Endothelial cell of umbilical vein (primary cell): ENCODE measurements around the gene PNCK. TPM values are rescaled to one million over a fixed set of nuclear protein-coding genes. Genes with fewer than 3 reads are reported as not detected.
"Not testable (repeated sequence)": the region's sequence is repeated elsewhere in the genome, so short reads cannot be mapped to it uniquely, and the experiment has no call there.

ENCODE experiments used
- BruUV-seq: library from RNA; stranded (reverse); fragments of 400-500 nt; replicated peaks from 2 replicates; lab custom pipeline; 2021; lab: Mats Ljungman, UMichigan
- CTCF ChIA-PET: fragments of 300-600, 350-600 bp; sonication (Branson Sonifier 250); formaldehyde crosslinking; loops from one replicate; lab custom pipeline; 2021; ENCODE audit warnings: antibody characterized with exemption, inconsistent platforms; lab: Charles Lee
- POLR2A ChIA-PET: fragments of 300-600, 350-600 bp; sonication (Branson Sonifier 250); formaldehyde crosslinking; loops from one replicate; lab custom pipeline; 2021; ENCODE audit warnings: antibody characterized with exemption, inconsistent platforms; lab: Charles Lee
- DNase-seq: peaks from one replicate; pipeline ENCODE4 v3.0.0-alpha.2; 2011; ENCODE audit warnings: low read depth, low spot score
- FAIRE-seq: peaks from 2 replicates; lab custom pipeline; 2011; peaks lifted over from hg19 to GRCh38; lab: Jason Lieb, UNC
- H2AFZ ChIP-seq: 2 replicates; pipeline ENCODE4 v1.6.0; 2012; ENCODE audit warnings: low read depth, low read length, control low read depth, inconsistent platforms
- H3K27ac ChIP-seq: 2 replicates; pipeline ENCODE4 v1.5.1; 2011; ENCODE audit warnings: low read depth, mild to moderate bottlenecking, control low read depth, low read length, moderate library complexity; ENCODE audit not compliant: insufficient read depth
- H3K27me3 ChIP-seq, 2 experiments: 2 replicates each; pipeline versions ENCODE4 v1.6.0 to v1.6.1; 2011; ENCODE audit warnings: low read length in 2 of 2, mixed read lengths in 1 of 2; ENCODE audit not compliant: control insufficient read depth in 2 of 2, insufficient read depth in 2 of 2
- H3K36me3 ChIP-seq, 2 experiments: 2 replicates in 1 of 2; 3 replicates in 1 of 2; pipeline ENCODE4 v1.5.1; 2011; ENCODE audit warnings: low read length in 2 of 2, mild to moderate bottlenecking in 1 of 2, moderate library complexity in 1 of 2; ENCODE audit not compliant: control insufficient read depth in 2 of 2, insufficient read depth in 2 of 2; ENCODE audit errors: extremely low read depth in 1 of 2
- H3K4me1 ChIP-seq: 3 replicates; pipeline ENCODE4 v1.5.1; 2011; ENCODE audit warnings: mild to moderate bottlenecking, low read length; ENCODE audit not compliant: control insufficient read depth, insufficient read depth; ENCODE audit errors: extremely low read depth
- H3K4me2 ChIP-seq: 2 replicates; pipeline ENCODE4 v1.6.1; 2011; ENCODE audit warnings: low read length, control low read depth, mixed read lengths; ENCODE audit not compliant: insufficient read depth
- H3K4me3 ChIP-seq, 3 experiments: fragments of 200-600 bp in 1 of 3; sonication (generic), shearing (Covaris generic) in 1 of 3; replicated peaks in 1 of 3; 2 replicates each; pipeline ENCODE4 v1.5.1; 2011 to 2016; ENCODE audit warnings: control low read depth in 3 of 3, low read length in 3 of 3, mild to moderate bottlenecking in 2 of 3, inconsistent platforms in 1 of 3, low read depth in 1 of 3, moderate library complexity in 1 of 3; ENCODE audit not compliant: insufficient read depth in 1 of 3
- H3K79me2 ChIP-seq: 2 replicates; pipeline ENCODE4 v1.6.0; 2012; ENCODE audit warnings: low read length, inconsistent platforms; ENCODE audit not compliant: control insufficient read depth, insufficient read depth
- H3K9ac ChIP-seq: replicated peaks from 2 replicates; pipeline ENCODE3; 2011; ENCODE audit warnings: low read length, control low read depth; ENCODE audit not compliant: insufficient read depth; ENCODE audit errors: extremely low read depth
- H3K9me1 ChIP-seq: replicated peaks from 3 replicates; pipeline ENCODE4 v1.6.0; 2011; ENCODE audit warnings: mild to moderate bottlenecking, low read length; ENCODE audit not compliant: control insufficient read depth, insufficient read depth; ENCODE audit errors: extremely low read depth
- H3K9me3 ChIP-seq: replicated peaks from 2 replicates; pipeline ENCODE4 v1.5.1; 2012; ENCODE audit warnings: low read length, inconsistent platforms; ENCODE audit not compliant: control insufficient read depth, insufficient read depth
- H4K20me1 ChIP-seq: replicated peaks from 2 replicates; pipeline ENCODE3; 2011; ENCODE audit warnings: mild to moderate bottlenecking, low read length; ENCODE audit not compliant: control insufficient read depth, insufficient read depth; ENCODE audit errors: extremely low read depth
- EZH2 ChIP-seq: IDR thresholded peaks from 2 replicates; pipeline ENCODE4 v1.6.1; 2012; ENCODE audit warnings: borderline replicate concordance, low read depth, mild to moderate bottlenecking, moderate library complexity, low read length, inconsistent platforms; ENCODE audit not compliant: severe bottlenecking
- FOS ChIP-seq: IDR thresholded peaks from 2 replicates; pipeline ENCODE4 v1.6.1; 2011; ENCODE audit warnings: mild to moderate bottlenecking, low read length, moderate library complexity, borderline replicate concordance; ENCODE audit not compliant: insufficient read depth
- GATA2 ChIP-seq: IDR thresholded peaks from 2 replicates; pipeline ENCODE4 v1.7.0; 2011; ENCODE audit warnings: low read depth, mild to moderate bottlenecking, moderate library complexity, mixed read lengths, low read length; ENCODE audit not compliant: insufficient read length, insufficient read depth
- POLR2A ChIP-seq: IDR thresholded peaks from 2 replicates; pipeline ENCODE4 v1.6.1; 2012; ENCODE audit warnings: low read depth, mild to moderate bottlenecking, control low read depth, low read length
- POLR2AphosphoS5 ChIP-seq: IDR thresholded peaks from 2 replicates; pipeline ENCODE4 v1.6.1; 2012; ENCODE audit warnings: low read depth, mild to moderate bottlenecking, control low read depth, low read length, moderate library complexity; ENCODE audit not compliant: insufficient read depth
- dilution Hi-C: fragments of 300-500 bp; cut with MboI; formaldehyde crosslinking; loops from one replicate; pipeline ENCODE4 v1.15.0; 2019; ENCODE audit warnings: low sequenced_read_pairs; ENCODE audit not compliant: extremely low pct_ligation_motif_present
- intact Hi-C: fragments of 100-400 bp; cut with micrococcal nuclease; formaldehyde crosslinking; loops from one replicate; pipeline ENCODE4 v1.10.0; 2022
- polyA plus RNA-seq, 4 experiments: library from polyadenylated mRNA; depleted of rRNA in 3 of 4; stranded (reverse) in 3 of 4; unstranded in 1 of 4; fragments of >200 nt; gene quantifications; 2 replicates each; pipeline versions ENCODE4 v1.2.1 to v1.2.3, GENCODE V29; 2011 to 2012; ENCODE audit warnings: missing spikeins in 1 of 4
- total RNA-seq: library from RNA; stranded (reverse); gene quantifications from 2 replicates; pipeline ENCODE4 v1.2.3, GENCODE V29; 2021
- TF ChIP-seq, protein P1 (sequence below), 2 donors: IDR thresholded peaks; 1 replicate in 1 of 2; 2 replicates in 1 of 2; pipeline ENCODE4 v1.5.1; 2011; ENCODE audit warnings: low read length in 2 of 2, mild to moderate bottlenecking in 2 of 2, moderate library complexity in 2 of 2, control low read depth in 1 of 2, inconsistent platforms in 1 of 2, low read depth in 1 of 2; ENCODE audit not compliant: insufficient read depth in 1 of 2; ENCODE audit errors: extremely low read depth in 1 of 2
- TF ChIP-seq, protein P2 (sequence below): IDR thresholded peaks from 2 replicates; pipeline ENCODE4 v1.6.1; 2011; ENCODE audit not compliant: insufficient read depth, insufficient read length

PNCK gene
- total and polyA plus RNA-seq, 2 donors (not counting 3 experiments of a cell fraction or from before 2014, with no cell fraction given), result 0.12 TPM; not detected in 1

DNA sequence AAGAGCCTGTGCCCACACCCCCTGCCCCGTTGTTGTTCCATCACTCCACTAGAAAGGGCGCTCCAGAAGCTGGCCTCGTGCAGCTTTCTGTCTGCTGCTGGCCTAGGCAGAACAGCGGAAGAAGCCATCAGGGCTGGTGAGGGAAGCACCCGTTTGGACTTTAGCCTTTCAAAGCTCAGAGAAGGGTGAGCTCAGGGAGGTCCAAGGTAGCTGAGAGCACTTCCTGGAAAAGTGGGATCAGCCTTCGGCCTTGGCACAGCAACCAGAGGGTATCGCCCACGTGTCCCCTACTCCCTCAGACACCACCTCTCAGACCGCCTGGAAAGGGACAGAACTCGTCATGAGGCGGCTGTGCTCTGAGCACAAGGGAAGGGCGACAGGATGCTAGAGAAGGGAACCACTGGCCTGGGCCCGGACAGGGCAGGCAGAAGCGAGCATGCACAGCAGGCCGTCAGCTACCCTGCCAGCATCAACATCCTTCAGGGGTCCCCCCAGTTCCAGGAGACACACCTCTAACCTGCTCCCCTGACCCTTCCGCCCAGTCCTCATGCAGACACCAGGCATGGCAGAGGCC lies 25.7 kb upstream of the PNCK start:
- FAIRE-seq, H3K4me3 ChIP-seq, H4K20me1 ChIP-seq, CTCF ChIA-PET, intact Hi-C loops, dilution Hi-C loops, H3K27ac ChIP-seq, H2AFZ ChIP-seq, DNase-seq, BruUV-seq, H3K79me2 ChIP-seq, H3K9me3 ChIP-seq, H3K27me3 ChIP-seq, H3K9me1 ChIP-seq, H3K4me2 ChIP-seq, POLR2A ChIA-PET, H3K9ac ChIP-seq: not testable (repeated sequence)
- Histone ChIP-seq H3K36me3 (peaks cover 2 to 19% of the 10 kb centered on the region in 2 experiments), H3K4me1 (peaks cover 12% of the 10 kb centered on the region)

DNA sequence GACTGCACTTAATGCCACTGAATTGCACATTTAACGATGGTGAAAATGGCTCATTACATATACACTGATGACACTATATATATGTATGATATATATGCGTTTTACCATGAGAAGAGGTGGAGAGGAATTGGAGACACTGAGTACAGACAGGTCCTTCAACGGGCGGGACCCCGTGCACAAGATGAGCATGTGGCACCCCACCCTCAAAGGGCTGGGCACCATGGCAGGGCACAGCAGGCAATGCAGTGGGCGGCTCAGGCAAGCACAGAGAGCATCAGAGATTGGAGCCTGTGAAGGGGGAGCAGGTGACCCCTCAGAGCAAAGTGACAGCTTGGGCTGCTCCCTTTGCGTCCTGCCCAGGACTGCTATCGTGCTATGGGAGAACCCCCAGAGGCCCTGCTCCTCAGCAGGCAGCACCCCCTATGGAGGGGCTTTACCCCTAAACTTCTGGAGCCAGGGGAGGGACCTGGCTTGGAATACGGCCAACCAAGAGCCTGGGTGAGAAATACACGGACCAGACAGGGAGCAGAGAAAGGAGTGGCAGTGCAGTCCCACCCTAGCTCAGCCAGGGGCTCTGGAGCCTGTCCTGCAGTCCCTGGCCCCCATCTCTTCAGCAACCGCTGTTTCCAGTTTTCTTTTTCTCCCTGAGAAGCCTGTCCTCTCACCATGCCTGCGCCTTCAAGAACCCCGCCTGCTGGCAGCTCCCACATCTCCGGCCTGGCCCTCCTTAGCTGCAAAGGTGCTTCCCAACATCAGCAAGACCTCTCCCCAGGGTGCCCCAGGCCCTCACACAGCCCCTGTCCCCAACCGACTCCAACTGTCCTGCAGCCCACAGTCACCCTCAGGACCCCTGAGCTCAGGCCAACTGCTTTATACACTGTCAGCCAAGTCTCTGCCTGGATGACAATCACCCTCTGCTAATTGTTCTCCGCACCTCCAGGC lies 24.6 kb upstream of the PNCK start:
- no peak overlapping the region for H3K9ac ChIP-seq
- intact Hi-C loops, result no loop called here
- FAIRE-seq (no peak), DNase-seq (no peak)
- no peaks in the 10 kb centered on the region for H3K27me3 ChIP-seq
- H2AFZ ChIP-seq, result no peak overlapping the region
- no peaks in the 10 kb centered on the region for H3K79me2 ChIP-seq
- peaks cover 8% of the 10 kb centered on the region for H3K4me1 ChIP-seq
- H4K20me1 ChIP-seq, result no peaks in the 10 kb centered on the region
- no TSS peak for BruUV-seq
- no peak overlapping the region for H3K27ac ChIP-seq
- no peaks in the 10 kb centered on the region for H3K9me3 ChIP-seq
- no peaks in the 10 kb centered on the region for H3K9me1 ChIP-seq
- TF ChIP-seq, protein P1, sequence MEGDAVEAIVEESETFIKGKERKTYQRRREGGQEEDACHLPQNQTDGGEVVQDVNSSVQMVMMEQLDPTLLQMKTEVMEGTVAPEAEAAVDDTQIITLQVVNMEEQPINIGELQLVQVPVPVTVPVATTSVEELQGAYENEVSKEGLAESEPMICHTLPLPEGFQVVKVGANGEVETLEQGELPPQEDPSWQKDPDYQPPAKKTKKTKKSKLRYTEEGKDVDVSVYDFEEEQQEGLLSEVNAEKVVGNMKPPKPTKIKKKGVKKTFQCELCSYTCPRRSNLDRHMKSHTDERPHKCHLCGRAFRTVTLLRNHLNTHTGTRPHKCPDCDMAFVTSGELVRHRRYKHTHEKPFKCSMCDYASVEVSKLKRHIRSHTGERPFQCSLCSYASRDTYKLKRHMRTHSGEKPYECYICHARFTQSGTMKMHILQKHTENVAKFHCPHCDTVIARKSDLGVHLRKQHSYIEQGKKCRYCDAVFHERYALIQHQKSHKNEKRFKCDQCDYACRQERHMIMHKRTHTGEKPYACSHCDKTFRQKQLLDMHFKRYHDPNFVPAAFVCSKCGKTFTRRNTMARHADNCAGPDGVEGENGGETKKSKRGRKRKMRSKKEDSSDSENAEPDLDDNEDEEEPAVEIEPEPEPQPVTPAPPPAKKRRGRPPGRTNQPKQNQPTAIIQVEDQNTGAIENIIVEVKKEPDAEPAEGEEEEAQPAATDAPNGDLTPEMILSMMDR (IDR thresholded peaks at IDR 0.05; ENCODE audit: extremely low read depth in 1 of 2, insufficient read depth in 1 of 2, low read depth in 1 of 2, low read length in 2 of 2), result no peak
- no peak for TF ChIP-seq FOS
- TF ChIP-seq POLR2A, result no peak
- TF ChIP-seq, protein P2, sequence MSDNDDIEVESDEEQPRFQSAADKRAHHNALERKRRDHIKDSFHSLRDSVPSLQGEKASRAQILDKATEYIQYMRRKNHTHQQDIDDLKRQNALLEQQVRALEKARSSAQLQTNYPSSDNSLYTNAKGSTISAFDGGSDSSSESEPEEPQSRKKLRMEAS, result no peak
- TF ChIP-seq POLR2AphosphoS5, result no peak
- no peak for TF ChIP-seq GATA2
- no peak for TF ChIP-seq EZH2
- dilution Hi-C loops, result no loop called here
- ChIA-PET CTCF (interaction anchor here (1.1 to 1.2 kb wide), 2 partner anchors 10 to 159 kb away, joined by 3 to 4 read pairs; no protein-coding TSS in a partner anchor), POLR2A (no interaction called here)
- H3K36me3 ChIP-seq, result peaks cover 0 to 10% of the 10 kb centered on the region in 2 experiments
- no peak overlapping the region for H3K4me3 ChIP-seq
- H3K4me2 ChIP-seq, result no peak overlapping the region
